GM18873 (cell line): ENCODE measurements around the gene PDSS2.
"Not testable (repeated sequence)": the region's sequence is repeated elsewhere in the genome, so short reads cannot be mapped to it uniquely, and the experiment has no call there.

Experiments used
- ATAC-seq: cut with Tn5 transposase; IDR thresholded peaks from one replicate; pipeline ENCODE4 v1.9.1; 2021; ENCODE audit warnings: mild to moderate bottlenecking, moderate library complexity, moderate number of reproducible peaks; ENCODE audit not compliant: unreplicated experiment, low FRiP score

The PDSS2 gene

DNA sequence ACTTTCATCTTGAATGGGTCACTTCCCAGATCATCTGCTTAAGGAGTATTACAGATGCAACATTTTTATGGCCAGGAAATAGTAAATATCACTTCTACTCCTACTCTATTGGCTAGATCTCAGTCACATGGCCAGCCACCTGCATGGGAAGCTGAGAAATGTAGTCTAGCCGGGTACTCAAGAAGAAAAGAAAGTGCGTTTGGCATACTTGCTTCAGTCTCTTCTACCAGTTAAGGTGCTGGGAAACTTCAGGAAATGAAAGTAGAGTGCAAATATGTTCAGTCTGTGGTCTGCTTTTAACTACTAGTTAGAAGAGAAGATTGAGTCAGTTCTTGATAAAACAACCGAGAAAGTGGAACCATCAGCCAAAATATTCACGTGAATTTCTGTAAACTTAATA lies 129.2 kb downstream of the PDSS2 start:
- peak; percentile 97 for ATAC-seq

- no peak for ATAC-seq
Observed at GRCh38 chr6:107329063-107329860, 130.1 kb downstream of the PDSS2 start.

GRCh38 chr6:107328081-107328480 lies 131.3 kb downstream of the PDSS2 start:
- no peak for ATAC-seq

DNA sequence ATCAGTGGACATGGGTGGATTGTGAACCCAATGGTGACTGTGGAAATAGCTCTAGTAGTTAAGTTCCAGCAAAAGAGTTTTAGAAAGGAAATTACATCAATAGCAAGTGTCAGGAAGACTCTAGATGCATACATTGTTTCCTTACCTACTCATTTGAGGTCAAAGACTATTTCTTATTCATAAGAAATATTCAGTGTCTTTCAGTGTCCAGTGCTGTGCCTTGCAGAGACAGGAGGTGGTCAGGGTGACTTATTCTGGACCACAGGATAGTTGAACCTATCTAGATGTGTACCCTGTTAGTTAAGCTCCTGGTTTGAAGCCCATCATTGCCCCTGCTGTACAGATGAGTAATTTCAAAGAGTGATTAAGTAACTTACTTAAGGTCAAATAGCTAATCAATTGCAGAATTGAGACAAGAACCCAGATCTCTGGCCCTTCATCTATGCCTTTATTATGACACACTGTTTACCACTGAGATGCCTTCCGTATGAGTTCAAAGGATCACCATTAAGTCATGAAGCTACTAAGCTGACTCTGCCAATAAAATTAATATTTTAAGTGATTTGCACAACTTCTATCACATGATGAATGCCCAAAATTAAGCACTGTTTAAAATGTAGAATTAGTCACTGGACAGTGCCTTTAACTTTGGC lies 136.1 kb downstream of the PDSS2 start:
- ATAC-seq, result no peak

GRCh38 chr6:107321793-107322192 lies 137.6 kb downstream of the PDSS2 start:
- ATAC-seq, result no peak

DNA sequence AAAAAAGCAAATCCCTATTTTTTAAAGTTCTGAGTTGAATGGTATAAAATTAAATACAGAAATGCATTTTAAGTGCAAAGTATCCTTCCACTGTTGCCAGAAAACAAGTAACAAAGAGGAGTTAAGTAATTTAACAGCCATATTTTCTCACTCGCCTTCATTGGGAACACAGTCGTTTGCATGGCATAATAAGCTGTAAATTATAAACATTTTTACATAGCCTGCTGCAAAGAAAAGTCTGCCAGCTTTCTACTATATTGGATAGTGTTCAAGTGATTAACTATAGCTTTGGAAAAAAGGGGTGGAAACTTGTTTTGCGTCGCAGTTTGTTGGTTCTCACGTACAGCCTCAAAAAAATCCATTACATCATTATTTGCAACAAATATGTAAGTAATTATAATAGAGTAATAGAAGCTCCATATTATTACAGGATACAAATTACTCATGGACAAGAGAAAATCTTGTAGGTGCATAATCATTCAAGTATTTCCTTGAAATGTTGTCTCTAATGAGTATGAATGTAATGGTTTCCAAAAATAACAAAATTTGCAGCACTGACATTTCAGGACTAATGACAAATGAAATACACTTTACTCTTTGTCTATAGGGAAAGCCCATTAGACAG lies 139.3 kb downstream of the PDSS2 start:
- ATAC-seq, result no peak

- no peak for ATAC-seq
Observed at GRCh38 chr6:107318100-107318736, 141.1 kb downstream of the PDSS2 start.

DNA sequence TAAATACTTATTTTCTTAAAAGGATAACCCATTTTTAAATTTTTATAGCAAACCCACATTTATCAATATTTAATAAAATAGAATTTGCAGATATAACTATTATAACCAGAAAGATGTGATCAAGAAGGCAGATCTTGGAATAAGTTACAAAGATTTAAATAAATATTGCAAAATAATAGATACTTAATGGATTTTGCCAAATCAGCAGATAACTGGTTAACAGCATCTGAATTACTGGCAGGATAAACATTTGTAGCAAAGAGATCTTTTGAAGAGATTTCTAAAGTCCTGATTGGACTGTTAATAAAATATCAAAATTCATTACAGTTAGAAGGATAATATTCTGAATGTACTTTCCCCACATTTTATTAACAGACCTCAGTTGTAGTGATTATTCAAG lies 144.2 kb downstream of the PDSS2 start:
- no peak for ATAC-seq

DNA sequence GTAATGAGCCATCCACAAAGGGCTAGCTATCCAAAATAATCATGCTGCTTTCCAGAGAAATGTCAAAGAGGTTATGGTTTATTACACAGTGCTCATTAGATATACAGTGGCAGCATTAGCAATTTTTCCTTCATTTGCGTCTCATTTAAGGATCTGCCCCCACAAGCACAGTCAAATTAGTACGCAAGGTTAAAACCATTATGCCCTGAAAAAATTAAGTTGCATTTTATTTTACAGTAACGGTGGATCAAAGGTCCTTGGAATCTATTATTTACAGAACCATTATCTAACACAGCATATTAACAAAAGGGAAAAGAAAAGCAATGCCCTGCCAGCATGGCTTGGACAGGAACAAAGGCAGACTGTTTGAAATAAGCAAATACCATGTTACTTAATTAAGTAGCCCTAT lies 144.8 kb downstream of the PDSS2 start:
- ATAC-seq, result no peak

DNA sequence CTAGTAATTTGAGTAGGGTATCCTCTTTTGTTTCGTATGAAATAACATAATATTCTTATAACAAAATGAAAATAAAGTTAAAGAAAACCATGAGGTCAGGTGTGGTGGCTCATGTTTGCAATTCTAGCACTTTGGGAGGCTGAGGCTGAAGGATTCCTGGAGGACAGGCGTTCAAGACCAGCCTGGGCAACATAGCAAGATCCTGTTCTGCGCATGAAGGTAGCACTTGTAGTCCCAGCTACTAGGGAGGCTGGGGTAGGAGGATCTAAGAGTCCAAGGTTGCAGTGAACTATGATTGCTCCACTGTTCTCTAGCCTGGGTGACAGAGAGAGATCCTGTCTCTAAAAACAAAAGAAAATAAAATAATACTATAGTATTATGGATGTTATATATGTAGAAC lies 145.6 kb downstream of the PDSS2 start:
- ATAC-seq, result no peak

DNA sequence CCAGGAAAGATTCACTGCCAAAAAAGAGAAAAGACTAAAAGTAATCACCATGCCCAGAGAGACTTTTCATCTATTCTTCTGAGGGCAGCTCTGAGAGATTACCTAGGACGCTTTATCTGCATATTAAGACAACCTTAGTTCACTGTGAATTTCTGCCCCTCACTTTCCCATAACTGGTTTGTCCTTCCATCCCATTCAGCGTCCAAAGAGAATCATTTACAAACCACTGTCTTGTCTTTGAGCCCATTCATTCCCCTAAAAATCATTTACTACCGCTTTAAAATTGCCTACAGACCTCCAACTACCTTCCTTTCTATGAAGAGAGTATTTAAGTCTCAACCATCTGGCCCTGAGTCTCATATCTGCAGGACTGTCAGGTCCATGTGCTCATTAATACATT lies 149.0 kb downstream of the PDSS2 start:
- ATAC-seq, result no peak

GRCh38 chr6:107308677-107309076 lies 150.7 kb downstream of the PDSS2 start:
- no peak for ATAC-seq

DNA sequence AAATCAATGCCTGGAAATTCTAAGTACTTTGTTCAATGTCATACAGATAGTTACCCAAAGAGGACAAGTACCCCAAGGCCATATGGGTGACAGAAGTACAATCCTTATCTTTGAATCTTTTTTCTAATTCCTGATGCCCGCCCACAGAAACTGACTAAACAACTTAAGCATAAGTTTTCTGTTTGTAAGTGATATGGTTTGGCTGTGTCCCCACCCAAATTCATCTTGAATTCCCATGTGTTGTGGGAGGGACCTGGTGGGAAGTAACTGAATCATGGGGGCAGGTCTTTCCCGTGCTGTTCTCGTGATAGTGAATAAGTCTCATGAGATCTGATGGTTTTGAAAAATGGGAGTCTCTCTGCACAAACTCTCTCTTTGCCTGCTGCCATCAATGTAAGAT lies 153.4 kb downstream of the PDSS2 start:
- ATAC-seq, result not testable (repeated sequence)

- no peak for ATAC-seq
Observed at GRCh38 chr6:107305391-107305790, 154.0 kb downstream of the PDSS2 start.

DNA sequence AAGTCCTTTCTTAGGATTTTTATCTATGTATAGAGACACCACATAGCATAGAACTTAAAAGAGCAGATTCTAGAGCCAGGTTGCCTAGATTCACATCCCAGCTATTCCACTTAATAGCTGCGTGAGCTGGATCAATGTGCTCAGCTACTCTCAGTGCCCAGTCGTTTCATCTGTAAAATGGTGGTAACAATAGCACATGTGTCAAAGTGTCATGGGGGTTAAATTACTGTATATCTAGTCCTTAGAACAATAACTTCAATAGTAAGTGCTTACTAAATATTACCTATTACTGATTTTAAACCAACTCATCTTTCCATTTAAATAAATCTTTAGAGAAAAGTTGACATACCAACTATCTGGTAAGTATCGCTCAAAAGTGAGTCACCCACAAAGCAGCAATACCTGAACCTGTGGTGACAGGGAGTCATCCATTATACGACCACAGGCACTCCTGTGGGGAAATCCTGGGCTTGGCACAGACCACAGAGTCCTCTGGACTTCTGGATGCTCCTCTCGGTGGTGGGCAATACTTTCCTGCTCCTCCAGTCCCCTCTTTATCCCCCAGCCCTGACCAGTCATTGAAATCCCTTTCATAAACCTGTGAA lies 154.8 kb downstream of the PDSS2 start:
- ATAC-seq, result no peak

DNA sequence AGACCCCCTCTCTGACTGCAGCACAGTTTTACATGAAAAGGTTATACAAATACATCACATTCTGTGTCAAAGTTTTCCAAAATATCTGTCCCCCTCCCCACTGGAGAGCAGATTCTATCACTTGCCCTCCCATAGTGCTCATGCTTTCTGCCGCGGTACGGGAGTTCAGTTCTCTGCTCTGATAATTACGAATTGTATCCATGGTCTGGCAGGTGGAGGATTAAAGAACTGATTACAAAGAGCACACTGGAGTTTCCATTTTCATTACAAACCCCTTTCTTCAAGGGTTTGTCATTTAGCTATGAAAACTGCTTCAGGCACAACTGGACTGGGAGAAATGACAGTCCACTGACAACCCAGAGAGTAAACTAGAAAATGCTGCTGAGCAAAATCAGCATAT lies 166.0 kb downstream of the PDSS2 start:
- no peak for ATAC-seq

- ATAC-seq, result no peak
Observed at GRCh38 chr6:107292715-107293271, 166.6 kb downstream of the PDSS2 start.

DNA sequence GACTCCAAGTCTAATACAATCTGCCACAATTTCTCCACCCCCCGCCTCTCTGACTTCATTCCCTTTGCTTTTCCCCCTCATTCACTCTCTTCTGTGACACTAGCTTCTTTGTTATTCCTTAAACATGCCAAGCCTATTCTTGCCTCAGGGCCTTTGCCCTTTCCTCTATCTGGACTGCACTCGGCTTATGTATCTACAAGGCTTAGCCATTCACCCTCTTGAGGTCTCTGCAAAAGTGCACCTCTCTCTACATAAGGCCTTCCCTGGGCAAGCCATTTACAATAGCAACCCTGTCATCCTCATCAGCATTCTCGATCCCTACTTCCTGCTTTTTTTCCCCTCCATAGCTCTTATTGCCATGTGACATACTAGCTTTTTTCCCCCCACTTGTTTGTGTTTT lies 168.9 kb downstream of the PDSS2 start:
- no peak for ATAC-seq

DNA sequence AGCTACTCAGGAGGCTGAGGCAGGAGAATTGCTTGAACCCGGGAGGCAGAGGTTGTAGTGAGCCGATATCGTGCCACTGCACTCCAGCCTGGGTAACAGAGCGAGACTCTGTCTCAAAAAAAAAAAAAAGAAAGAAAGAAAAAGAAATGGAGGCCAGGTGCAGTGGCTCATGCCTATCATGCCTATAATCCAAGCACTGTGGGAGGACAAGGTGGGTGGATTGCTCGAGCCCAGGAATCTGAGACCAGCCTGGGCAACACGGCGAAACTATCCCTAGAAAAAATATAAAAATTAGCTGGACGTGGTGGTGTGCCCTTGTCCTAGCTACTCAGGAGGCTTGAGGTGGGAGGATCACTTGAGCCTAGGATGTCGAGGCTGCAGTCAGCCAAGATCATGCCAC lies 170.1 kb downstream of the PDSS2 start:
- ATAC-seq, result not testable (repeated sequence)

DNA sequence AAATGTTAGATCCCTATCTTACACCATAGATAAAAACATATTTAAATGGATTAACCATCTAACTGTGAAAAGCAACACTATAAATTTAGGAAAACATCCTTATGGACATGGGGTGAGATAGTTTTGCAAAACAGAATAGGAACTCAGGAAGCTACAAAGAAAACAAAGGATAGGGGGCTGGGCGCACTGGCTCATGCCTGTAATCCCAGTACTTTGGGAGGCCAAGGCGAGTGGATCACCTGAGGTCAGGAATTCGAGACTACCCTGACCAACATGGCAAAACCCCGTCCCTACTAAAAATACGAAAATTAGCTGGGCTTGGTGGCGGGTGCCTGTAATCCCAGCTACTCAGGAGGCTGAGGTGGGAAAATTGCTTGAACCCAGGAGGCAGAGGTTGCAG lies 173.7 kb downstream of the PDSS2 start:
- not testable (repeated sequence) for ATAC-seq
